Measurements from ENCODE around the gene GRPR.
A peak's percentile ranks its signal among the peaks of the same experiment; 100 is the strongest.
"Not testable (repeated sequence)": the region's sequence is repeated elsewhere in the genome, so short reads cannot be mapped to it uniquely, and the experiment has no call there.

GRPR gene

GRCh38 chrX:16138108-16138427, 14.7 kb downstream of the GRPR start:
- DNase-seq, result no peak

- DNase-seq, result no peak
Measured at GRCh38 chrX:16140448-16140847, 17.1 kb downstream of the GRPR start.

- no peak for DNase-seq
Measured at GRCh38 chrX:16140983-16141382, 17.6 kb downstream of the GRPR start.

- DNase-seq, result no peak
Measured at GRCh38 chrX:16141422-16142245, 18.3 kb downstream of the GRPR start.

- DNase-seq, result no peak
Measured at GRCh38 chrX:16142246-16142558, 18.8 kb downstream of the GRPR start.

- no peak for DNase-seq
Measured at GRCh38 chrX:16143968-16144367, 20.6 kb downstream of the GRPR start.

- DNase-seq, result no peak
Measured at GRCh38 chrX:16144420-16144819, 21.1 kb downstream of the GRPR start.

- not testable (repeated sequence) for DNase-seq
Measured at GRCh38 chrX:16145093-16145492, 21.7 kb downstream of the GRPR start.

GRCh38 chrX:16145656-16146055, 22.3 kb downstream of the GRPR start:
- no peak for DNase-seq

GRCh38 chrX:16148896-16149295, 25.5 kb downstream of the GRPR start:
- no peak for DNase-seq

- no peak for DNase-seq
Measured at GRCh38 chrX:16155581-16156096, 32.3 kb downstream of the GRPR start.

GRCh38 chrX:16156692-16157331, 33.4 kb downstream of the GRPR start:
- DNase-seq, result no peak

- no peak for DNase-seq
Measured at GRCh38 chrX:16160729-16161128, 37.4 kb downstream of the GRPR start.

- not testable (repeated sequence) for DNase-seq
Measured at GRCh38 chrX:16161173-16161572, 37.8 kb downstream of the GRPR start.

GRCh38 chrX:16162391-16162790, 39.0 kb downstream of the GRPR start:
- no peak for DNase-seq

GRCh38 chrX:16164748-16165147, 41.4 kb downstream of the GRPR start:
- no peak for DNase-seq

GRCh38 chrX:16167181-16167580, 43.8 kb downstream of the GRPR start, which contains the start of gene MAGEB17:
Gene MAGEB17, plus strand, starts transcription at chrX:16167481. Its CDS starts 2,902 bp downstream, at chrX:16170383.
- no peak for DNase-seq

GRCh38 chrX:16171039-16171438, 47.7 kb downstream of the GRPR start:
- DNase-seq, result no peak

- no peak for DNase-seq
Measured at GRCh38 chrX:16171944-16172343, 48.6 kb downstream of the GRPR start.

GRCh38 chrX:16172391-16172790, 49.0 kb downstream of the GRPR start:
- no peak for DNase-seq

GRCh38 chrX:16175329-16176061, 52.1 kb downstream of the GRPR start:
- DNase-seq, result no peak

- DNase-seq, result no peak
Measured at GRCh38 chrX:16177260-16177659, 53.9 kb downstream of the GRPR start.

GRCh38 chrX:16183843-16184242, 60.5 kb downstream of the GRPR start:
- DNase-seq, result not testable (repeated sequence)

GRCh38 chrX:16185725-16186136, 62.4 kb downstream of the GRPR start:
- DNase-seq, result peak in 1 of 2 experiments; percentile 1
